Stimulated activated CD4-positive, alpha-beta T cell treated with anti-CD3 and anti-CD28 coated beads, Interleukin-12 subunit alpha, Interleukin-12 subunit beta, amount 100 ng/mL, for 4 hours (primary cell): ENCODE results near the gene BANF2.

Experiments
- DNase-seq: peaks from one replicate; pipeline ENCODE4 v3.0.0-alpha.2; 2020

The BANF2 gene

DNA sequence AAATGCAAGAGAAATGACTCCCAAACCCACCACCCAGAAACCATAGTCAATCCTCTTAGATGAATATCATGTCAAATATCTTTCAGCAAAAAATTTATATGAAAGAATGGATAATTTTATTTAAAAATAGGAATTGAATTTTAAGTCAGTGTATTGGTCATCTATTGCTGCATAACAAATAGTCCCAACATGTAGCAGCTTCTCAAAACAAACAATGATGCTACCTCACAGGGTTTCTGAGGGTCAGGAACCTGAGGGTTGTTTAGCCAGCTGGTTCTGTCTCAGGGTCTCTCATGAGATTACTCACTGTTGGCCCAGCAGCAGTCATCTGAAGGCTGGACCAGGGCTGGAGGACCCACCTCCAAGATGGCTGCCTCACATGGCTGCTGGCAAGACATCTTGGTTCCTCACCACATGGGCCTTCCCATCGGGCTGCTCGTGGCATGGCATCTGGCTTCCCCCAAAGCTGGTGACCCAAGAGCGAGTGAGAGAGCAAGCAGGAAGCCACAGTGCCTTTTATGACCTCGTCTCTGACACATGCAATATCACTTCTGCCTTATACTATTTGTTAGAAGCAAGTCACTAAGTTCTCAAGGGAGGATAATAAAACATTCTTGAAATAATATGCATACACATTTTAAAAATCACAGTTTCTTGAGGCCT is 36.3 kb downstream of the BANF2 start:
- no peak for DNase-seq

DNA sequence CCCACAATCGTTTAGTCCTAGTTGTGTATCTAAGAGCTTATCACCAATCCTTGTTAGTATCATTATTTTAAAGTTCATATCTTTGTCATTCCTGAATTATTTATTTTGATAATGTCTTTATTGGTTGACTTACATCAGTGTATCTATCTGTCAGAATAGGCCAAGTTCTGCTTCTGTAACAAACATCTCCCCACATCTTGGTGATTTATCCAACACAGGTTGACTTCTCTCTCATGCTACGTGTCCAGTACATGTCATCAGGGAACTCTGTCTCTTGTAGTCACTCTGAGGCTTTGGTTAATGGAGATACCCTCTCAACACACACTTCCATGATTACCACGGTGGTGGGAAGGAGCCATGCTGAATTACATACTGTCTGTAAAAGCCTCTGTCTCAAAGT is 38.4 kb downstream of the BANF2 start:
- DNase-seq, result no peak

DNA sequence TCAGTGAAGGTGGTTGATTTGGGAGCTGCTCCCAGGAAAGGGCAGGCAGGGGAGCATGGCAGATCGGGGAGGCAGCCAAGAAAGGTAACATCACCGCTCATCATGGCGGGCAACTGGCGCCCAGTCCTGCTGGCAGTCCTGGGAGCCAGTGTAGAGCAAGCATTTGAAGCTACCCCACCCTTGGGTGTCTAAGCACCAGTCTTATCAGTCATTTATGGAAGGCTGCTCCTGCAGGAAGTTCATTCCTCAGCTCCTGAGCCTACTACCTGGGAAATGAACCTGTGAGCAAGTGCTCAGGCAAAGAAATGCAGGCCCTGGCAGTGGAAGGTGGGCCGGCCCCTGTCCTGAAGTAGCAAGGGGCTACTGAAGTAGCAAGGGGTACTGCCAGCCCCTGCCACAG is 41.5 kb downstream of the BANF2 start:
- DNase-seq, result no peak

DNA sequence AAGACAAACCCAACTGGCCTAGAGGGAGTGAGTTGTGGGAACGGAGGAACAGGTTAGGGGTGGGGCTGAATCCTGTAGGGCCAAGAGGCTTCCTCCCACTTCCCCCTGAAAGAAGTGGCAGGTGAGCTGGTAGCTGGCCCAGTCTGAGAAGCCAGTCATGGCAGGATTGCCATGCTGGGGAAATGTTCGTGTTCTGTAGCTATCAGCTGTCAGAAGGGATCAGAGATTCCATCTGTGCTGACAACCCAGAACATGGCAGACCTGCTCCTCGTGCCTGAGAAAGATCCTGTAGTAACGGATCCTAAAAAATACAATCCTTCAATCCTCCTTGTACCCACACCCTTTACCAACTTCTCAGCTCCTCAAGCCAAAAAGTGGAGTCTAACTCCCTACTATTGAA is 43.0 kb downstream of the BANF2 start:
- DNase-seq, result no peak

DNA sequence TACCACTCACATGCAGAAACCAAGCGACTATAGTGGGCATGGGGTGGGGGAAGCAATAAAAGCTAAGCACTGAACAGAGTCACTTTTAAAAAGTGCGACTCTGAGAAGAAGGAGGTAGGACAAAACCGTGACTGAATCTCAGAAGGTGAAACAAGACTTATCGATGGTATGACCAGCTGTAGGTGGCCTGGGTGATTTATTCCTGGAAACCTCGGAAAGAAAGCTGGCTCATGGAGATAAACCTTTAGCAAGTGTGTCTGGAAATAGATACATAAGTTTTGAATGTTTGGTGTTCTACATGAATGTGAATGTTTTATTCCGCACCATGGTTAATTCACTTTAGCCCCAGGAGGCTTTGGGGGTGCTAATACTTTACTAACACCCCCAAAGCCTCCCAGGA is 43.9 kb downstream of the BANF2 start:
- DNase-seq, result no peak

DNA sequence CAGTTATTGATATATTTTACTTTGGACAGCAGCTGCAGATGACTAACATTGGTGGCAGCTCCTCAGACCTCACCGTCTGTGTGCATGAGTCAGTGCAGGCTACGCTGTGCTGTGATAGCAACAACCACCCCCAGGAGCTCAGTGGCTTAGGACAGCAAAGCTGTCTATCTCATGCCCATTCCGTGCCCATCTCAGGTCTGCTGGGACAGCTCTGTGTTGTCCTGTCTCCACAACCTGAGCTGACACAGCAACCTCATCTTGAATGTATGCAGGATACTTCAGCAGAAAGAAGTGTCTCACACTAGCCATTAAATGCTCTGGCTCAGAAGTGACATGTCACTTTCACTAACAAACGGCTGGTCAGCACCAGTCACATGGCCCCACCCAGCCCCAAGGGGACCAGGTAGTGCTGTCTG is 47.7 kb downstream of the BANF2 start:
- DNase-seq, result no peak

DNA sequence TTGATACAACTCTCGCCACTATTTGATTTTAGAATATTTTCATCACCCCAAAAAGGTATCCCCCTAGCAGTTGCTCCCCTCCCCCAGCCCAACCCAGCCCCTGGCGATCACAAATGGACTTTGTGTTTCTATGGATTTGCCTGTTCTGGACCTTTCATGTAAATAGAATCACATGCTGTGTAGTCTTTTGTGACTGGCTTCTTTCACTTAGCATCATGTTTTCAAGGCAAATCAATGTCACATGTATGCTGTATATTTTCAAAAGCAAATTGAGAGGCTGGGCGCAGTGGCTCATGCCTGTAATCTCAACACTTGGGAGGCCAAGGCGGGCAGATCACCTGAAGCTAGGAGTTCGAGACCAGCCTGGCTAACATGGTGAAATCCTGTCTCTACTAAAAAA is 48.5 kb downstream of the BANF2 start:
- DNase-seq, result no peak

DNA sequence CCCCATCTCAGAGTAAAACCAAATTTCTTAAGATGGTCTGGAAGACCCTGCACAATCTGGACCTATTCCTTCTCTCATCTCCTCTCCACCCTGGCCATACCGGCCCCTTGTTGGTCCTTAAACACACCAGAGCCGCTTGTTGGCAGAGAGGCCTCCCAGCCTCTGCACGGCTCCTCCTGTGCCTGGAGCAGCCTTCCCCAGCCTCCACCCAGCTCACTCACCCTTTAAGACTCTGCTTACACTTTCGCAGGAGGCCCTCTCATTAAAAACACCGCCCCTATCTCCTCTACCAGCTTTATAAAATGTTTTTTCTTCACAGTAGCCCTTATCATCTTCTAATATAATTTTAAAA is 49.8 kb downstream of the BANF2 start:
- no peak for DNase-seq

DNA sequence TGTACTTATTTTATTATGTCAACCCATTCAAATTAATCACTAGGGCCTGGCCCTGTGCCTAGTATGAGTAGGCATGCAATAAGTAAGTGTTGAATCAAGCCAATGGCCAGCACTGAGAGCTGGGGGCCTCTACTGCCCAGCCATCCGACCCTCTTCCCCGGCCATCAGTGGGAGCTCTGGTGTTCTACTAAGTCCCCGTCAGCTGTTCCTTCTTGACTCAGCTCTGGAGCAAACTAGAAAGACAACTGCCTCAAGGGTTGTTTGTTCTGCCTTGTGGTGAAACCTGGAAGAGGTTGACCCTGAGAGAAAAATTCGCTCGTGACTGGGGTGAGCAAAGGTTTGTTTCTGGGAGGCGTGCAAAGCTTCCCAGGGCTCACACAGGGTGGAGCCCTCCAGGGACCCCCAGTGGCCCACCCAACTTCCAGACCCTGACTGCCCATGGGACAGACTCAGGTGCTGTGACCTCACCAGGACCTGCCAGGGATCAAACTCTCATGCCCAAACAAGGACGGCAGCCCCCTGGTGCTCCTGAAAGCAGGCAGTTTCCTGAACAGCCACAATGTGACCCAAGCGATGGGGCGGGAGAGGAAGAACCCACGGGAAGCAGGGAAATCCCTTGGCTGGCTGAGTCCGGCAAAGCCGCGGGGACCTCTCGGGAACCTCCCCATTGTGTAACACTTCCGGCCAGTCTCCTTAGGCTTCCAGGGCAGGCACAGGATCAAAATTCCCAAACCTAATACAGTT is 50.4 kb downstream of the BANF2 start:
- no peak for DNase-seq

DNA sequence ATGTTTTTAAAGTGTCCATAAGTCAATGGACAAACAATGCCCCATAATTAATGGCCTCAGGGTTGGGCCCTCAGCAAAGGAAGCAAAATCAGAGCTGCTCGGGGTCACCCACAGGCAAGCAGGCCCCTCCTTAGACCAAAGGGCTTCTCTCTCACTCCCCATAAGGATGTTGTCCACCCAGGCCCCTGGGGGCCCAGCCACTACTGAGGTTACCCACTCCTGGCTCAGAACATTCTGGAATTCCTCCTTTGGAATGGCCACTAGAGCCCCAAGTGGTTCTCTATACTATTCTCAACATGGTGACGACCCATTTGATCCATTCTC is 50.9 kb downstream of the BANF2 start:
- no peak for DNase-seq

DNA sequence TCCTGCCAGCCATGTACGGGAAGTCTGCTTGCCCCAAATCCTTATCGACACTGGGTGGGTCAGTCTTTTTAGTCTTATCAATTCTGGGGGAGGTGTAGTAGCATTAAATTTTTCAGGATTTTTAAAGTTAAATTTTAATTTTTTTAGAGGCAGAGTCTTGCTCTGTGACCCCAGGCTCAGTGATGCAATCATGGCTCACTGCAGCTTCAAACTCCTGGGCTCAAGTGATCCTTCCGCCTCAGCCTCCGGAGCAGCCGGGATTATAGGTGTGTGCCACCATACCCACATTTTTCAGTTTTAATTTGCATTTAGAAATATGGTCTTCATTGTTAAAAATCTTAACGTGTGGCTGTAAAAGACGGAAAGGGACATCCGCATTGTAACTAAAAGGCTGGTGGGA is 51.9 kb downstream of the BANF2 start:
- no peak for DNase-seq

DNA sequence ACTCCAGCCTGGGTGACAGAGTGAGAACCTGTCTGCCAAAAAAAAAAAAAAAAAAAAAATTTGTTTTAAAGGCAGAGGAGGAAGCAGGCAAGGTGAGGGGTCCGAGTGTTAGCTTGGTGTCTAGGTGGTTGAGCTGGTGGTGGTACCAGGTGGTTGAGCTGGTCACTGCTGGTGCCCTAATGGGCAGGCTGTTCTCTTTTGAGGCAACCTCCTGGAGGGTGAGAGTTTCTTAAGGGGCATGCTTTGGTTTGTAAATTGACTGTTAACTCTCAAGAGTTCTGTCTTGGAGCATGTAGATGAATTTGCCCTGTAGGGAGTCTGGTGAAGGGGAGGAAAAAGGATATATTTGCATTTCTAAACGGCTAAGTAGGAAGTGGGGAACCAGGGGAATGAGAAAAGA is 52.7 kb downstream of the BANF2 start:
- DNase-seq, result no peak

DNA sequence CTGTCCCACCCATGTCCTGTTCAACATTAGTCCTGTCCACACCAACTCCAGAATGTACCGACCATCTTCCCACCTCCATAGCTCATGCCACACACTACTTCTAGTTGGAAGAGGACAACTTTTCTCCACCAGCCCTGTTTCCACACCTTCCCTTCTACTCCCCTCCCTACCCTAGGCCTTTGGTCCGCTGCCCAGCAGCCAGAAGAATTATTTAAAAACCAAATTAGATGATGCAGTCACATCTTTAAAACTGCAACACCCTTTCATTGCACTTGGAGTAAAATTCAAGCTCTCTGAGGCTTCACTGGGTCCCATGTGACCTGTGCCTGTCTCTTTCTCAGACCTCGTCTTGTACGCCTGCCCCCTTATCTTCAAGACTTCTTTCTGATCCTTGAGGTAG is 53.8 kb downstream of the BANF2 start:
- DNase-seq, result no peak

DNA sequence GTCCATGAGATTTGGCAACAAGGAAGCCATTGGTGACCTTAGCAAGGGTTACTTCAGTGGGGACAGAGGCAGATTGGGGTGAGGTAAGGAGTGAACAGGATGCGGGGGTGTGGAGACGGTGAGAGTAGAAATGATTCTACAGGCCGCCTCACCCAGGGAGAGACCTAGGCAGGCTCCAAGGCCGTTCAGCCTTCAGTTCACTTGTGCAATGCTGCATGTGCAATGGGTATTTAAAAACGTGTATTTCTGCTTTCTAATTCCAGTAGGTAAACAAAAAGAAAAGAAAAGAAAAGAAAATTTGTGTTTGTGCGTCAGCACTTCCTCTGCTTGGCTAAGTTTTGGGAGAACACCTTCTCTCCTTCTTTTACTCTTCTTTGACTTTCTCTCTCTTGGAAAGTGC is 56.8 kb downstream of the BANF2 start:
- no peak for DNase-seq

DNA sequence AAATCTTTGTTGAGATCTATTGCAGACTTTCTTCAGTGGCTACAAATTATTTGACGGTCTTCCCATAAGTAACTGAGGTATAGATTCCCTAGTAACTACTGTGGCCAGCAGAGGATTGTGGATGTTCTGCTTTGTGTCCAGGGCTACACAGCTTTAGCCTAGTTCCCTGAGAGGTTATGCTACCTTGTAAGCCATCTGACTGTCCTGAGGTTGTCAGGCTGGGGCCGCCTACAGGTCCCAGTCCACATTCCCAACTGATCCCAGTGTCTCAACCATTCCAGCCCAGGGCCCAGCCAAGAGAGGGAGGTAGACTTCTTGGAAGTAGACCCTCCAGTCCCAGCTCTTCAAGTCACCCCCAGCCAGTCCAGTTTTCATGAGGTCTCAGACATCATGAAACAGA is 57.7 kb downstream of the BANF2 start:
- DNase-seq, result no peak

DNA sequence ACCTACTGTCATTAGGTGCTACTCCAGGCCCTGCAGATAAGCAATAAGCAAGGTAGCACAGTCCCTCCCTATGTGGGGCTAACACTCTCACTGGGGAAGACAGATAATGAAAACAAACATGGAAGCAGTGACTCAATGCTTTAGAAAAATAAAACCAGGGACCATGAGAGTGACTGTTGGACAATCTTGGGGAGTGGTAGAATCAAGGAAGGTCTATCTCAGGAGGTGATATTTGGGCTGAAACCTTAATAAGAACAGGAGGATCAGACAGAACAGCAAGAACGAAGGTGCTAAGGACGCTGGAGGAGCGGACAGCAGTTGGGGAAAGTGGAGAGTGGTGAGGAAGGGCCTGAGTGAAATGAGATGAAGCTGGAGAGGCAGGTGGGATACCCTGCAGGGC is 58.2 kb downstream of the BANF2 start:
- DNase-seq, result no peak

DNA sequence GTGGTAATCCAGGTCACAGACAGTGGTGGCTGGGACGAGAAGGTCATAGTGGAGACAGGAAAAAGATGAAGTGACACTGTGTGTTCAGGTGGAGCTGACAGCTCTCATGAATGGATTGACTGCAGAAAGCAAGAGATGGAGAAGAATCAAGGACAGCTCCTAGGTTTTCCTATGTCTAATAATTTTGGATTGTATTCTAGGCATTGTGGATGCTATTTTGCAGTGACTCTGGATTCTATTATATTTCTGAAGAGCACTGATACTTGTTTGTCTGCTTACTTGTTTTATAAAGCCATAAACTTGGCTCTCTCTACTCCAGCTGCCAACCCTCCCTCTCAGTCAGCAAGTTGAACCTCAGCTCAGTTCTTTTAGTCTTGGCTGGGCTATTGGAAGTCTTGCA is 58.7 kb downstream of the BANF2 start:
- no peak for DNase-seq

DNA sequence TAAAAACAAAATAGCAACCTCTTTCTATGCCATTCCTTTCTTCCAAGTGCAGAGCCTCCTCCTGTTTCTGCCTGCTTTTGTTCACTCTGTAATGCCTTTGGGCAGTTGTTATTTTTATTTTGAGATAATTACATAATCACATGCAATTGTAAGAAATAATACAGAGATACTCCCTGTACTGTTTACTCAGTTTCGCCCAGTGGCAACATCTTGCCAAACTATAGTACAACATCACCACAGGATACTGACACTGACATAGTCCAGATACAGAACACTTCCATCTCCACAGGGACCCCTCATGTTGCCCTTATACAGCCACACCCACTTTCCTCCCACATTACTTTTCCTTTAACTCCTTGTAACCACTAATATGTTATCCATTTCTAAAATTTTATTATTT is 59.7 kb downstream of the BANF2 start:
- no peak for DNase-seq

DNA sequence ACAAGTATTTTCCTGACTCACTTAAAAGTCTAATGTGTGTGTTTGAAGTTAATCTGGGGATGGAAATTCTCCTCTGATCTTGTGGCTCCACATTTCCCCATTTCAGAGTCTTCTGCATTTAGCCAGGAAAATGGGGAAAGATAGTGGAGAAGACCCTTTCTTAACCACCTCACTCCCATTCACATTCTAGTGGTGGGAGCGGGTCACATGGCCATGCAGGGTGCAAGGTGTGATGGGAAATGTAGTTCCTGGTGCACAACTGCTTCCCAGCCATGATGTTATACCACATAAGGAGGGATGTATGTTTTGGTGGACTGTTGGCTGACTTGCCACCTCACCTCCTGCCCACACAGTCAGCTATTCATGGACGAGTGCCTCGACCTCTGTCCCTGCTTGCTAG is 61.8 kb downstream of the BANF2 start:
- no peak for DNase-seq

DNA sequence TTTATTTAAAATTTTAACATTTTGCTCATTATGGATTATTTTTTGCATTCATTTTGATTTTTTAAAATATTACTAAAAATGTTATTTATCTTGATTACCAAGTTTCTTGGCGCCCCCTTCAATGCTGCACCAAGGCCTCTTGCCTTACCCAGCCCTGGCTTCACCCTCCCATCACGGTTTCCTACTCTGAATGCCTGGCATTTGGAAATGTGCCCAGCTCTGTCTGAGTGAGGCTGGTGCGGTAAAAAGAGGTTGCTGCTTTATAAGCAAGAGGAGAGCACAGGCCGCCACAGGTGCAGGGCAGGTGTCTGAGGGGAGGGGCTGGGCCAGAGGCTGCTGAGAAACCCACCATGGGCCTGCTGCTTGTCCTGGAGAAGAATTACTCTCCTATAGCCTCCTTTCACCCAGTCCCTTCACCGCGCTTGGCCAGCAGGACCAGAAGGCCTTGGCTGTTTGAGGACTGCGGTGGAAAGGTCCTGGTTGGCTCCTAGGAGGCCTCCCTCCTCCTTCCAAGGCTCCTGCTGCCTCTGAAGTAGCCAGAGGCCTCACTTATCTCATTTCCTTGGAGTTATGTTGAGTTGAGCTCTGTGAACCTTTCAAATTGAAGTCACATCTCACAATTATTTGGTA is 62.6 kb downstream of the BANF2 start:
- no peak for DNase-seq

DNA sequence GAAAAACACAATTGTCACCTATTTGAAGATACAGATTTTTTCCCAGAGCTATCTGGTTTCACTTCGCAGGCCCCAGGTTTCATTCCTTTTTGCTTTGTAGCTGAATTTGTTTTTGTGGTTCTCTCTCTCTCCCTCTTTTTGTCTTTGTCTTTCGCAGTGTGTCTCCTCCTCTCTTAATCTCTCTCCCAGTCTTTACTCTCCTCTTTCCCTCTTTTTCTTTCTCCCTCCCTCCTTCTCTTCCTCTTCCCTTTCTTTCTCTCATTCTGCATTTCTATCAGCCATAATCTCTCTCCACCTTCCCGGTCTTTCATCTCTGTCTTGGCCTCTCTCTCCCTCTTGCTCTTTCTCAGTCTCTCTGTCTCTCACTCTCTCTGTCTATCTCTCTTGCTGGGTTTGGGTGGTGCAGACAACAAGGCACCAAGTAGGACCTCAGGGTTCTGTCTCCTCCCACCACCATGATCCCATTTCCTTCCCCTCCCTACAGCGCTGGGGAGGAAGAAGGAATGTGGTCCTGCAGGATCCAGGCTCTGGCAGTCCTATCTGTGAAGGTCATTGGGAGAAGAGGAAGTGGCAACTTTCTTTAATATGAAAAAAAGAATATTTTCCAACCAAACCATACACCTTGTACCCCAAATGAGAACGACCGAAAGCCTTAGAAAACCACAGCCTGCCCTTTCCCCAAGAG is 63.2 kb downstream of the BANF2 start:
- no peak for DNase-seq

DNA sequence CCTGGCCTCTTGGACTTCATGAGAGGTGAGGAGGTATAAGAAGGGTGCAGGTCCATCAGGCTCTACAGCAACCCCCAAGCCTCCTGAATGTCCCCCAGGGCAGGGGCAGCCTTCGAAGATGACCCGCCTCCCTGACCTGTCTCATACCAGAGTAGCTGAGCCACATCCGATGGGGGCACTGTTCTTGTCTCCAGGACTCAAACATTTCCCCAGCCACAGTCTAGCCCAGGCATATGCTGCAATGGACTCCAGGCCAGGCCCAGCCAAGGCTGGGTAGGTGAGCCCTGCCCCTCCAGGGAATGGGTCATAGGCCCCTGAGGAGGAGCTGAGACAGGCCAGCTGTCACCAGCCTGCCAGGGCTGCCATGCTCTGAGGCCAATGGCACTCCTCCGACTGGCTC is 65.3 kb downstream of the BANF2 start:
- DNase-seq, result no peak

DNA sequence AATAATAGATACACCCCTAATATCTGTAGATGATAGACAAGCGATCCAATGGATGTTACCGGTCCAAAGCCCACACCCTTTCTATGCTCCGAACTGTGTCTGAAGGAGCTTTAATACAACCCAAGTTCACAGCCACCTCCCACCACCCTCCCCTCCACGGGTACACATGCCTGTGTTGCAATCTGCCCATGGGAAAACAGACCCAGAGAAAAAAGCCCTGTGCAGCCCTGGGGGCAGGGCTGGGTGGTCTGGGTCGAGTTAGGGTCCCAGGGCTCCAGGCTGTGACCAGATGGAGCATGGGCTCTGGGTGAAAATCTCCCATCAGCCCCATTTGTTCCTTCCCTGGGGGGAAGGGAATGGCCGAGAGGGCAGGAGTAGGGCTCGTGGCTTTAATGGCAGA is 65.8 kb downstream of the BANF2 start:
- DNase-seq, result no peak

DNA sequence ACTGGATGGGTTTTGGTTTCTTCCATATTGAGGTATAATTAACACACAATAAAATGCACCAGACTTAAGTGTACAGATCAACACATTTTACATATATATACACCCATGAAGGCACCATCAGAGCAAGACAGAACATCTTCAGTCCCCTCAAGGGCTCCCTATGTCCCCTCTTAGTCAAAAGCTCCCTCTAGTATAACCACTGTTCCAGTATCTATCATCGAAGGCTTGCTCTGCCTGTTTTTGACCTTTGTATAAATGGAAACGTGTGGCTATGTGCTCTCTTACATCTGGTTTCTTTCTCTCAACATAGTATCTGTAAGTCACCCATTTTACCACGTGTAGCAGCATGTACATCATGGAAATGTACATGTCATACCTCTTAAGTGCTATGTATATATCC is 66.5 kb downstream of the BANF2 start:
- no peak for DNase-seq
